Measurements from ENCODE around the gene CLIP2. TPM values are rescaled to one million over a fixed set of nuclear protein-coding genes. Genes with fewer than 3 reads are reported as not detected.

The CLIP2 gene
- polyA plus RNA-seq, 3 donors = 1.1 to 5.2 (median 1.3) TPM

DNA sequence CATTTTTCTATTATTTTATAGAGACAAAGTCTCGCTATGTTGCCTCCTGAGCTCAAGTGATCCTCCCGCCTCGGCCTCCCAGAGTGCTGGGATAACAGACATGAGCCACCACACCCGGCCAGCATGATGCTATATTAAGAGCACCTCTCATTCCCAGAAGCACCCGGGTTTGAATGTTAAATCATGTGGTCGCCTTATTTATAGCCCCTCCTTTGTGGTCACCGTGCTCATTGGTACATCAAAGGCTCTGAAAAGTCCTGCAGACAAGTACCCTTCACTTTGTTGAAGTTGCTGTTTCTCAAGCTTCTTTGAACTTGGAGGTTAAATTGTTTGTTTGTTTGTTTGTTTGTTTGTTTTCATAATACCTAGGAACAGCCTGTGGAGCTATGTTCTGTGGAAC, 40.0 kb downstream of the CLIP2 start:
- 79% methylated on average over 3 of the region's 7 CpGs for WGBS (ENCODE audit: insufficient coverage)
- H3K4me3 ChIP-seq (replicated peaks in 1 of 3; ENCODE audit: low read depth in 2 of 3, low read length in 3 of 3) = no peak overlapping the region
- peaks cover 0 to 3% (median 2%) of the 10 kb centered on the region in 3 donors for H3K27me3 Mint-ChIP-seq (ENCODE audit: low read depth in 3 of 3)
- no peaks in the 10 kb centered on the region for H3K9me3 Mint-ChIP-seq
- H3K4me1 ChIP-seq (ENCODE audit: control insufficient read depth in 1 of 2, insufficient read depth in 2 of 2, low read length in 2 of 2) = no peaks in the 10 kb centered on the region
- H3K27ac ChIP-seq (ENCODE audit: low read depth in 1 of 2, low read length in 2 of 2) = no peak overlapping the region
- H4K20me1 ChIP-seq (ENCODE audit: insufficient read depth, low read length) = no peaks in the 10 kb centered on the region
- no peak overlapping the region for H2AFZ ChIP-seq (ENCODE audit: insufficient read depth, low read depth, low read length, poor library complexity, severe bottlenecking)
- H3K36me3 ChIP-seq (replicated peaks in 1 of 2; ENCODE audit: control insufficient read depth in 1 of 2, insufficient read depth in 2 of 2, low read length in 2 of 2) = no peaks in the 10 kb centered on the region
- TF ChIP-seq CTCF (IDR thresholded peaks at IDR 0.05) = no peak
- no peaks in the 10 kb centered on the region for H3K4me1 Mint-ChIP-seq
- H3K4me2 ChIP-seq (replicated peaks; ENCODE audit: extremely low read depth, low read length, poor library complexity, severe bottlenecking) = no peak overlapping the region
- peaks cover 19 to 22% of the 10 kb centered on the region in 2 donors for H3K36me3 Mint-ChIP-seq
- H3K27me3 ChIP-seq (ENCODE audit: control insufficient read depth in 2 of 2, insufficient read depth in 2 of 2, low read length in 2 of 2) = no peaks in the 10 kb centered on the region
- DNase-seq = no peak
- H3K4me3 Mint-ChIP-seq = no peak overlapping the region
- H3K27ac Mint-ChIP-seq = no peak overlapping the region
- no peaks in the 10 kb centered on the region for H3K9me3 ChIP-seq (replicated peaks in 1 of 2; ENCODE audit: control insufficient read depth in 1 of 2, insufficient read depth in 1 of 2, low read length in 2 of 2)
- intact Hi-C loops (cut with micrococcal nuclease) = no loop called here
- no peaks in the 10 kb centered on the region for H3K79me2 ChIP-seq (ENCODE audit: insufficient read depth, low read length)
- no peak overlapping the region for H3K9ac ChIP-seq (ENCODE audit: insufficient read depth, low read length, poor library complexity, severe bottlenecking)

DNA sequence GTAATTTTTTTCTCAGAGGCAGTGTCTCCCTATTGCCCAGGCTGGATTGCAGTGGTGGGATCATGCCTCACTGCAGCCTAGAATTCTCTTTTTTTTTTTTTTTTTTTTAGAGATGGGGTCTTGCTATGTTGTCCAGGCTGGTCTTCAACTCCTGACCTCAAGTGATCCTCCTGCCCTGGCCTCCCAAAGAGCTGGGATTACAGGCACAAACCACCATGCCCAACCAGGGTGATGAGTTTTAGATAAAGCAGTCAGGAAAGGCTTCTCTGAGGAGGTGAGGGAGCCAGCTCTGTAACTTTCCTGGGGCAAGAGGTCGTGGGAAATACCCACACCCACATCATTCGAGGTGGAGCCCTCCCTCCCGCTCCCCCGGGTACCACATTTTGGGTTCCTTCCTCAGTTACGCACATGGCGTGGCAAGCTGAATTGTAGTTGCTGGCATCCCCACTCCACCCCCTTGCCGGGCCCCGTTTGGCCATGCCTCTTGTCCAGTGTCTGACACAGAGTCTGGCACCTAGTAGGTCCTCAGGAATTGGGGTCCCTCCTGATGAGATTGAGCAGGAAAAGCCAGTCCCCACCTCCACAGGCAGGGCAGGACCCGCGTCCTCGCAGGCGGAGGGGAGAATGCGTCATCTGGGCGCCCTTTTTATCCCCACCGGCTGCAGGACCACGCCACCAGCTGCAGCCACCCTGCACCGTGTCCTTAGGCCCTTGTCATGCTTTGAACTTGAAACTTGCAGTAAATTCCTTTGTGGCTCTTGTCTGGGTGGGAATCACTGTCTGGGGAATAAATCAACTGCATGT, 43.4 kb downstream of the CLIP2 start:
- no peak for DNase-seq
- peaks cover 0 to 2% (median 2%) of the 10 kb centered on the region in 3 donors for H3K27me3 Mint-ChIP-seq (ENCODE audit: low read depth in 3 of 3)
- H3K36me3 Mint-ChIP-seq = peaks cover 15 to 16% of the 10 kb centered on the region in 2 donors
- H3K4me3 ChIP-seq (replicated peaks in 1 of 3; ENCODE audit: low read depth in 2 of 3, low read length in 3 of 3) = no peak overlapping the region
- intact Hi-C loops (cut with micrococcal nuclease) = no loop called here
- no peak for TF ChIP-seq CTCF (IDR thresholded peaks at IDR 0.05)
- WGBS (ENCODE audit: insufficient coverage) = 88% methylated on average over 16 of the region's 17 CpGs
- no peak overlapping the region for H3K4me3 Mint-ChIP-seq
- no peaks in the 10 kb centered on the region for H3K79me2 ChIP-seq (ENCODE audit: insufficient read depth, low read length)
- no peaks in the 10 kb centered on the region for H3K9me3 ChIP-seq (replicated peaks in 1 of 2; ENCODE audit: control insufficient read depth in 1 of 2, insufficient read depth in 1 of 2, low read length in 2 of 2)
- H3K4me2 ChIP-seq (replicated peaks; ENCODE audit: extremely low read depth, low read length, poor library complexity, severe bottlenecking) = no peak overlapping the region
- H3K27ac Mint-ChIP-seq = no peak overlapping the region
- no peaks in the 10 kb centered on the region for H3K27me3 ChIP-seq (ENCODE audit: control insufficient read depth in 2 of 2, insufficient read depth in 2 of 2, low read length in 2 of 2)
- H3K36me3 ChIP-seq (replicated peaks in 1 of 2; ENCODE audit: control insufficient read depth in 1 of 2, insufficient read depth in 2 of 2, low read length in 2 of 2) = no peaks in the 10 kb centered on the region
- no peaks in the 10 kb centered on the region for H3K4me1 Mint-ChIP-seq
- H4K20me1 ChIP-seq (ENCODE audit: insufficient read depth, low read length) = no peaks in the 10 kb centered on the region
- no peak overlapping the region for H2AFZ ChIP-seq (ENCODE audit: insufficient read depth, low read depth, low read length, poor library complexity, severe bottlenecking)
- no peak overlapping the region for H3K27ac ChIP-seq (ENCODE audit: low read depth in 1 of 2, low read length in 2 of 2)
- no peaks in the 10 kb centered on the region for H3K4me1 ChIP-seq (ENCODE audit: control insufficient read depth in 1 of 2, insufficient read depth in 2 of 2, low read length in 2 of 2)
- peaks cover 0 to 1% (median 0%) of the 10 kb centered on the region in 7 donors for H3K9me3 Mint-ChIP-seq
- no peak overlapping the region for H3K9ac ChIP-seq (ENCODE audit: insufficient read depth, low read length, poor library complexity, severe bottlenecking)

Data from CD14-positive monocyte (primary cell).